Right lobe of liver (tissue), 6 donors: ENCODE results near the gene SLC8A1. TPM values are rescaled to one million over a fixed set of nuclear protein-coding genes. Genes with fewer than 3 reads are reported as not detected.

Source experiments
- ATAC-seq, 4 donors: fragments of 200-7000 bp; cut with Tn5 transposase; one replicate each; pipeline ENCODE4 v1.9.1; 2020; ENCODE audit warnings: mild to moderate bottlenecking in 4 of 4, moderate library complexity in 4 of 4
- DNase-seq, 3 donors: peaks; one replicate each; pipeline ENCODE4 v3.0.0-alpha.2; 2020
- H3K27ac ChIP-seq, 3 donors: fragments of 200-600 bp; one replicate each; pipeline ENCODE4 v1.8.0; 2022
- H3K27me3 ChIP-seq, 2 donors: fragments of 200-600 bp; one replicate each; pipeline ENCODE4 v1.8.0; 2022
- H3K36me3 ChIP-seq, 4 donors: fragments of 200-600 bp; sonication (generic) in 1 of 4; one replicate each; pipeline versions ENCODE4 v1.5.1 to v1.8.0; 2017 to 2022; ENCODE audit warnings: control low read depth in 1 of 4
- H3K4me1 ChIP-seq, 4 donors: fragments of 200-600 bp; sonication (generic) in 1 of 4; one replicate each; pipeline versions ENCODE4 v1.5.1 to v1.8.0; 2017 to 2022; ENCODE audit warnings: control low read depth in 1 of 4
- H3K4me3 ChIP-seq, 3 donors: fragments of 200-600 bp; one replicate each; pipeline ENCODE4 v1.8.0; 2022
- H3K9me3 ChIP-seq, 4 donors: fragments of 200-600 bp; sonication (generic) in 1 of 4; one replicate each; pipeline versions ENCODE4 v1.5.1 to v1.8.0; 2017 to 2022; ENCODE audit warnings: control low read depth in 1 of 4
- CTCF ChIP-seq, 4 donors: fragments of 200-600 bp in 3 of 4; fragments of 450-650 bp in 1 of 4; IDR thresholded peaks; one replicate each; pipeline versions ENCODE4 v1.5.1 to v1.8.0; 2016 to 2022; ENCODE audit warnings: antibody characterized with exemption in 4 of 4, mild to moderate bottlenecking in 2 of 4
- POLR2A ChIP-seq: fragments of 450-650 bp; IDR thresholded peaks from one replicate; pipeline ENCODE4 v1.6.1; 2017; ENCODE audit warnings: antibody characterized with exemption, mild to moderate bottlenecking
- WGBS: methylation state at CpG from one replicate; pipeline ENCODE4 v1.1.6; 2018; ENCODE audit warnings: low coverage, low lambda C conversion rate; ENCODE audit not compliant: insufficient coverage; ENCODE audit errors: missing lambda C conversion rate; 5-methylcytosine and 5-hydroxymethylcytosine counted together
- intact Hi-C, 2 donors: fragments of 100-400 bp; cut with DNase I; formaldehyde crosslinking; loops; one replicate each; pipeline versions ENCODE4 v1.11.2 to v1.14.1; 2022
- total RNA-seq, 6 experiments: library from RNA; depleted of rRNA in 2 of 6; stranded (reverse); fragments of >200 nt in 2 of 6; fragmentation: NEBNext Ultra II Directional in 3 of 6; extraction: Animal tissue kit (Norgen Biotek cat#: 25700) in 3 of 6; gene quantifications; one replicate each; pipeline versions ENCODE4 v1.1.0 to v1.2.4, GENCODE V29; 2016 to 2023
- donor health status: DM: no; HTN: yes; CAD: no.
- donor health status: DM: no; HTN: no; CAD: no.
- donor health status: DM: no; HTN: no; CAD: no.
- donor health status: DM: no; HTN: yes; CAD: no.
- donor health status: DM: no; HTN: yes; CAD: no.

The SLC8A1 gene
- total RNA-seq, 6 experiments from 2014 or later = 3.3 to 12.1 (median 4.9) TPM

- intact Hi-C loops = no loop called here
- Histone ChIP-seq H3K9me3 (no peaks in the 10 kb centered on the region), H3K36me3 (no peaks in the 10 kb centered on the region), H3K4me3 (no peak overlapping the region), H3K27ac (no peak overlapping the region), H3K4me1 (no peaks in the 10 kb centered on the region), H3K27me3 (no peaks in the 10 kb centered on the region)
- DNase-seq (no peak), ATAC-seq (no peak)
- TF ChIP-seq CTCF (IDR thresholded peaks at IDR 0.05) = no peak
- TF ChIP-seq POLR2A = no peak
- 53% methylated on average over 5 of the region's 5 CpGs for WGBS
Measured at GRCh38 chr2:40353231-40353630, 98.7 kb downstream of the SLC8A1 start.

- Histone ChIP-seq H3K27me3 (no peaks in the 10 kb centered on the region), H3K4me1 (no peaks in the 10 kb centered on the region), H3K36me3 (no peaks in the 10 kb centered on the region), H3K4me3 (no peak overlapping the region), H3K27ac (no peak overlapping the region), H3K9me3 (no peaks in the 10 kb centered on the region)
- TF ChIP-seq CTCF (IDR thresholded peaks at IDR 0.05) (no peak), POLR2A (no peak)
- intact Hi-C loops = no loop called here
- WGBS = 49% methylated on average over 6 of the region's 7 CpGs
- ATAC-seq (no peak), DNase-seq (no peak)
Measured at GRCh38 chr2:40352703-40353099, 99.2 kb downstream of the SLC8A1 start.

GRCh38 chr2:40352041-40352702, 99.7 kb downstream of the SLC8A1 start:
- DNase-seq (no peak), ATAC-seq (no peak)
- H3K36me3 ChIP-seq = no peaks in the 10 kb centered on the region
- intact Hi-C loops = no loop called here
- no peaks in the 10 kb centered on the region for H3K27me3 ChIP-seq
- 40% methylated on average over 4 of the region's 4 CpGs for WGBS
- TF ChIP-seq CTCF (IDR thresholded peaks at IDR 0.05) (no peak), POLR2A (no peak)
- no peak overlapping the region for H3K27ac ChIP-seq
- H3K4me1 ChIP-seq = no peaks in the 10 kb centered on the region
- no peaks in the 10 kb centered on the region for H3K9me3 ChIP-seq
- no peak overlapping the region for H3K4me3 ChIP-seq

GRCh38 chr2:40348665-40349064, 103.2 kb downstream of the SLC8A1 start:
- no peaks in the 10 kb centered on the region for H3K36me3 ChIP-seq
- H3K4me1 ChIP-seq = no peaks in the 10 kb centered on the region
- DNase-seq = no peak
- H3K9me3 ChIP-seq = no peaks in the 10 kb centered on the region
- TF ChIP-seq POLR2A = no peak
- TF ChIP-seq CTCF (IDR thresholded peaks at IDR 0.05) = no peak
- ATAC-seq = no peak
- no peaks in the 10 kb centered on the region for H3K27me3 ChIP-seq
- intact Hi-C loops = no loop called here
- no peak overlapping the region for H3K27ac ChIP-seq
- no peak overlapping the region for H3K4me3 ChIP-seq
- WGBS = 37% methylated on average over 5 of the region's 5 CpGs
